Lung (tissue), 12 donors: ENCODE data around the gene MRPS7. TPM values are rescaled to one million over a fixed set of nuclear protein-coding genes. Genes with fewer than 3 reads are reported as not detected.

Experiments used
- ATAC-seq: fragments of 200-7000 bp; cut with Tn5 transposase; one replicate; pipeline ENCODE4 v1.9.1; 2020; ENCODE audit warnings: moderate number of reproducible peaks; ENCODE audit not compliant: insufficient read depth, low FRiP score
- DNase-seq, 3 donors: peaks; one replicate each; pipeline ENCODE4 v3.0.0-alpha.2; 2013 to 2017
- H3K27ac ChIP-seq, 2 donors: one replicate each; pipeline ENCODE4 v1.5.1; 2013; ENCODE audit warnings: mild to moderate bottlenecking in 2 of 2, moderate library complexity in 2 of 2, control low read depth in 1 of 2, inconsistent platforms in 1 of 2, low read depth in 1 of 2, low read length in 1 of 2
- H3K27me3 ChIP-seq, 3 donors: one replicate each; pipeline ENCODE4 v1.5.1; 2013; ENCODE audit warnings: low read length in 2 of 3; ENCODE audit not compliant: control insufficient read depth in 3 of 3, insufficient read depth in 3 of 3
- H3K36me3 ChIP-seq, 4 donors: one replicate each; pipeline ENCODE4 v1.5.1; 2013; ENCODE audit warnings: low read length in 4 of 4, mild to moderate bottlenecking in 1 of 4, moderate library complexity in 1 of 4; ENCODE audit not compliant: control insufficient read depth in 4 of 4, insufficient read depth in 4 of 4
- H3K4me1 ChIP-seq, 5 donors: one replicate each; pipeline ENCODE4 v1.5.1; 2013; ENCODE audit warnings: low read length in 5 of 5, mild to moderate bottlenecking in 2 of 5, moderate library complexity in 1 of 5; ENCODE audit not compliant: control insufficient read depth in 5 of 5, insufficient read depth in 5 of 5
- H3K4me3 ChIP-seq: one replicate; pipeline ENCODE4 v1.5.1; 2013; ENCODE audit warnings: mild to moderate bottlenecking, control low read depth, moderate library complexity
- H3K9ac ChIP-seq, 2 donors: one replicate each; pipeline ENCODE4 v1.5.1; 2013; ENCODE audit warnings: low read length in 2 of 2, control low read depth in 1 of 2; ENCODE audit not compliant: insufficient read depth in 1 of 2
- H3K9me3 ChIP-seq, 4 donors: one replicate each; pipeline ENCODE4 v1.5.1; 2013; ENCODE audit warnings: low read length in 3 of 4, mild to moderate bottlenecking in 1 of 4, moderate library complexity in 1 of 4; ENCODE audit not compliant: control insufficient read depth in 4 of 4, insufficient read depth in 3 of 4
- WGBS, 2 donors: extraction: QIAGEN DNeasy Blood & Tissue Kit; methylation state at CpG; one replicate each; pipeline ENCODE4 v1.1.7; 2013; 5-methylcytosine and 5-hydroxymethylcytosine counted together
- polyA plus RNA-seq, 2 donors: library from polyadenylated mRNA; stranded (reverse); fragments of 200-250 nt; gene quantifications; one replicate each; pipeline ENCODE4 v1.2.1, GENCODE V29; 2013
- total RNA-seq, 2 donors: library from RNA; depleted of rRNA in 1 of 2; stranded (reverse); fragments of >200 nt in 1 of 2; gene quantifications; one replicate each; pipeline ENCODE4 v1.2.1, GENCODE V29; 2014 to 2021
- TF ChIP-seq, protein P1 (sequence below): IDR thresholded peaks from 2 replicates; pipeline ENCODE4 v1.5.1; 2012; ENCODE audit warnings: mild to moderate bottlenecking; ENCODE audit errors: control extremely low read depth, extremely low read depth
- donor health status: control.
- donor health status: control.
- donor health status: Bipolar disorder and iron deficiency.
- donor health status: healthy.
- donor health status: DM: yes; HTN: yes; CAD: no.

Gene MRPS7
- total and polyA plus RNA-seq, 4 donors, result 40.0 to 61.7 (median 50.8) TPM

DNA sequence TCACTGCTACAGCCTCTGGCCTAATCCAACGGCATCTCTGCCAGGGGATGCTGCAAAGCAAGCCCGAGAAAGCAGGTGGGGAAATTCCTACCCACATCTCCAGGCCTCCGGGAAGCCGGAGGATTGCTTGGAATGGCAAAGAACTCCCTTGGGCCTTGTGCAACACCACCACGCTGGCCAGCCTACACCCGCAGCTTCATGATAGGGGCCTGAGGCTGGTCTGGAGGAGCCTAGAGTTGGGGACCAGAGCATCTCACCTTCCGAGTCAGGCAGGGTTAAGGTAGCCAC lies 20.6 kb upstream of the MRPS7 start:
- Histone ChIP-seq H3K36me3 (peaks cover 13 to 91% (median 54%) of the 10 kb centered on the region in 4 donors), H3K9ac (no peak overlapping the region), H3K9me3 (no peaks in the 10 kb centered on the region), H3K27ac (no peak overlapping the region), H3K27me3 (no peaks in the 10 kb centered on the region), H3K4me3 (no peak overlapping the region), H3K4me1 (no peaks in the 10 kb centered on the region)
- TF ChIP-seq, protein P1, sequence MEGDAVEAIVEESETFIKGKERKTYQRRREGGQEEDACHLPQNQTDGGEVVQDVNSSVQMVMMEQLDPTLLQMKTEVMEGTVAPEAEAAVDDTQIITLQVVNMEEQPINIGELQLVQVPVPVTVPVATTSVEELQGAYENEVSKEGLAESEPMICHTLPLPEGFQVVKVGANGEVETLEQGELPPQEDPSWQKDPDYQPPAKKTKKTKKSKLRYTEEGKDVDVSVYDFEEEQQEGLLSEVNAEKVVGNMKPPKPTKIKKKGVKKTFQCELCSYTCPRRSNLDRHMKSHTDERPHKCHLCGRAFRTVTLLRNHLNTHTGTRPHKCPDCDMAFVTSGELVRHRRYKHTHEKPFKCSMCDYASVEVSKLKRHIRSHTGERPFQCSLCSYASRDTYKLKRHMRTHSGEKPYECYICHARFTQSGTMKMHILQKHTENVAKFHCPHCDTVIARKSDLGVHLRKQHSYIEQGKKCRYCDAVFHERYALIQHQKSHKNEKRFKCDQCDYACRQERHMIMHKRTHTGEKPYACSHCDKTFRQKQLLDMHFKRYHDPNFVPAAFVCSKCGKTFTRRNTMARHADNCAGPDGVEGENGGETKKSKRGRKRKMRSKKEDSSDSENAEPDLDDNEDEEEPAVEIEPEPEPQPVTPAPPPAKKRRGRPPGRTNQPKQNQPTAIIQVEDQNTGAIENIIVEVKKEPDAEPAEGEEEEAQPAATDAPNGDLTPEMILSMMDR, result no peak
- WGBS, 2 donors, result 91% methylated on average over 7 of the region's 7 CpGs
- ATAC-seq (no peak), DNase-seq (no peak)

DNA sequence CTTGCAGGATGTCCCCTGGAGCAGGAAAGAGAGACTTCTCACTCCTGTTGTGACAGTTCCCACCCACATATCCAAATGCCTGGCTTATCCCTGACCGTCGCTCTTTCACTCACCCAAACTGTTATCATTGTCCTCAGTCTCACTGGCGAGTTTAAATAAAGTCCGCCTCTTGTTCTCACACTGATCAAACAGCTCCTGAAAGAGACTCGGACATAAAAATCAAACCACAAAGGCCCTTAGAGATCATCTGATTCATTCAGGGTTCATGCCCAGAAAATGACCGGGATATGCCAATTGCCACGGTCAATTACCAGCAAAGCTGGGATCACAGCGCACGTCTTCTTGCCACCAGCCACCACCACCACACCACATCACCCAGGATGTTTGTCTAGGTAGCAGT lies 20.2 kb upstream of the MRPS7 start:
- Histone ChIP-seq H3K27ac (no peak overlapping the region), H3K4me3 (no peak overlapping the region), H3K27me3 (no peaks in the 10 kb centered on the region), H3K36me3 (peaks cover 17 to 94% (median 53%) of the 10 kb centered on the region in 4 donors), H3K9ac (no peak overlapping the region), H3K9me3 (no peaks in the 10 kb centered on the region), H3K4me1 (no peaks in the 10 kb centered on the region)
- DNase-seq, result no peak
- TF ChIP-seq, protein P1, result no peak
- ATAC-seq, result no peak
- WGBS, 2 donors, result 93 to 95% methylated on average over 9 of the region's 9 CpGs

DNA sequence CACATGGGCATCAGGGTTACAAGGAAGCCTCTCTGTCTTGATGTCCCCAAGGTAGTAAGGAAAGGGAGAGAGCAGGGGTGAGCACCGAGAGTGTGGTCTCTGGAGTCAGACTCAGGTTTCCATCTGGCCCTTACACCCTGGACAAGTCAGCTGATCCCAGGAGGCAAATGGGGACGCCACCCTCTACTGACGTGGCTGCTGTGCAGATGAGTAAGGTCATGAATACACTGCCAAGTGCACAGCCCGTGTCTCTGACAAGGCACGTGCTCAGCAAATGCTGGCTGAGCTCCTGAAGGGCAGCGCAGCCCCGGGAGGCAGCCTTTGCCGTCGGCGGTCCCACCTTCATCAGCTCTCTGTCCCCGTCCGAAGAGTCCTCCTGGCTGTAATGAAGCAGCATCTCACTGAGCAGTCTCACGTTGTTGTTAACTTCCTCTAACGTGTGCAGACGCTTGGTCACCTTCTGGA lies 19.7 kb upstream of the MRPS7 start:
- Histone ChIP-seq H3K4me1 (no peaks in the 10 kb centered on the region), H3K4me3 (no peak overlapping the region), H3K27ac (no peak overlapping the region), H3K36me3 (peaks cover 13 to 90% (median 48%) of the 10 kb centered on the region in 4 donors), H3K9ac (no peak overlapping the region), H3K9me3 (no peaks in the 10 kb centered on the region), H3K27me3 (no peaks in the 10 kb centered on the region)
- TF ChIP-seq, protein P1, result no peak
- DNase-seq (no peak), ATAC-seq (no peak)
- WGBS, 2 donors, result 81 to 86% methylated on average over 15 of the region's 15 CpGs

DNA sequence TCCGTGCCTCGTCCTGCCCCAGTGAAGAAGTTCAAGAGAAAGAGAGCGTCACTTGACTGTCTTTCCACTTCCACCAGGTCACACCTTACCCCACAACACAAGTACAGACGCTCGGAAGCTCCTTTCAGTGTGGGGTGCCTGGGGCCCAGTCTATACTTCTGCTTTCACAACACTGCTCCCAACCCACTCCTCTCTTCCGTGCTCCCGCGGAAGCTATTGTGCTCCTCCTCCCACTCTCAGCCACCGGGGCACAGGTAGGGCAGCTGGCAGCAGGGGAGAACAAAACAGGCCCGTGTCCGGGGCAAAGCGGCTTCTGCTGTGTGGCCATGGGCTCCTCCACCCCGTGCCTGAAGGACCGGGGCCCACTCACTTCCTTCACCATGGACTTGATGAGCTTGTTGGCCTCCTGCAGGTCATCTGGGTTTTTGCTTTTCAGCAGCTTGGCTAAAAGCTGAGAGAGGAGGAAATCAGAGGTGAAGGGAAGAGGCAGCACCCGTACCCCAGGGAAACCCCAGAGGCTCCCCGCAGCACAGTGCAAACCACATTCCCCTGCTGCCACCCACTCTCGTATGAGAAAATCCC lies 19.1 kb upstream of the MRPS7 start:
- no peak overlapping the region for H3K27ac ChIP-seq
- H3K4me1 ChIP-seq, result no peaks in the 10 kb centered on the region
- DNase-seq (no peak), ATAC-seq (no peak)
- TF ChIP-seq, protein P1, result no peak
- H3K4me3 ChIP-seq, result no peak overlapping the region
- H3K27me3 ChIP-seq, result no peaks in the 10 kb centered on the region
- WGBS, 2 donors, result 82 to 83% methylated on average over 17 of the region's 17 CpGs
- H3K9me3 ChIP-seq, result no peaks in the 10 kb centered on the region
- H3K9ac ChIP-seq, result no peak overlapping the region
- peaks cover 13 to 85% (median 45%) of the 10 kb centered on the region in 4 donors for H3K36me3 ChIP-seq
